ENCODE data around the gene SLC6A1.
A peak's percentile ranks its signal among the peaks of the same experiment; 100 is the strongest.

Gene SLC6A1

DNA sequence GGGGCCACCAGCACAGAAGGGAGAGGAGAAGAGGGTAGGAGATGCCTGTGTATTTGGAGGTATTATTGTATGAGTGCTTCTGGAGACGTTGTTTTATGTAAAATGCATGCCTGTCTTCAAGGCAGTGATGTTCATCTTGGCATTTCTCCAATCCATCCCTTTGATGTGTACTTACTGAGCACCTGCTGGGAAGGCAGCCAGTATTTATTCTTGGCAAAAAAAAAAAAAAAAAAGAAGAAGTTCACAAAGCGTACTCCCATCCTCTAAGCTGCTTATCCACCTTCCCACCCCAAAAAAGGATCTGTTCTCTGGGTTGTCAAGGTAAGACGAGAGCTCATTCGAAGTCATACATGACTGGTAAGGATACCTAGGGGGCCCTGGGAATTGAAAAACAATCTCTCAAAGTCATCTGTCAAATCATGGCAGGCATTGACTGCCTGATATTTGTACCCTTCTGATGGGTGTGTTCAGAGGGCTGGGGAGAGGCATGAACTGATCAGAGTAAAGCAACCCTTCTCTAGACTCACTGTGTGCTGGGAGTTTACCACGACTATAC lies 30.0 kb upstream of the SLC6A1 start:
- TF ChIP-seq ESRRG (CRISPR knock-in tag; IDR thresholded peaks at IDR 0.05), result no peak
- TF ChIP-seq, protein P1, sequence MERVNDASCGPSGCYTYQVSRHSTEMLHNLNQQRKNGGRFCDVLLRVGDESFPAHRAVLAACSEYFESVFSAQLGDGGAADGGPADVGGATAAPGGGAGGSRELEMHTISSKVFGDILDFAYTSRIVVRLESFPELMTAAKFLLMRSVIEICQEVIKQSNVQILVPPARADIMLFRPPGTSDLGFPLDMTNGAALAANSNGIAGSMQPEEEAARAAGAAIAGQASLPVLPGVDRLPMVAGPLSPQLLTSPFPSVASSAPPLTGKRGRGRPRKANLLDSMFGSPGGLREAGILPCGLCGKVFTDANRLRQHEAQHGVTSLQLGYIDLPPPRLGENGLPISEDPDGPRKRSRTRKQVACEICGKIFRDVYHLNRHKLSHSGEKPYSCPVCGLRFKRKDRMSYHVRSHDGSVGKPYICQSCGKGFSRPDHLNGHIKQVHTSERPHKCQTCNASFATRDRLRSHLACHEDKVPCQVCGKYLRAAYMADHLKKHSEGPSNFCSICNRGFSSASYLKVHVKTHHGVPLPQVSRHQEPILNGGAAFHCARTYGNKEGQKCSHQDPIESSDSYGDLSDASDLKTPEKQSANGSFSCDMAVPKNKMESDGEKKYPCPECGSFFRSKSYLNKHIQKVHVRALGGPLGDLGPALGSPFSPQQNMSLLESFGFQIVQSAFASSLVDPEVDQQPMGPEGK (CRISPR knock-in tag; IDR thresholded peaks at IDR 0.05; ENCODE audit: borderline replicate concordance), result no peak
- no peak for TF ChIP-seq CSDC2 (CRISPR knock-in tag; IDR thresholded peaks at IDR 0.05)
- no peak for TF ChIP-seq ZC3H10 (CRISPR knock-in tag; IDR thresholded peaks at IDR 0.05)
- TF ChIP-seq, protein P2, sequence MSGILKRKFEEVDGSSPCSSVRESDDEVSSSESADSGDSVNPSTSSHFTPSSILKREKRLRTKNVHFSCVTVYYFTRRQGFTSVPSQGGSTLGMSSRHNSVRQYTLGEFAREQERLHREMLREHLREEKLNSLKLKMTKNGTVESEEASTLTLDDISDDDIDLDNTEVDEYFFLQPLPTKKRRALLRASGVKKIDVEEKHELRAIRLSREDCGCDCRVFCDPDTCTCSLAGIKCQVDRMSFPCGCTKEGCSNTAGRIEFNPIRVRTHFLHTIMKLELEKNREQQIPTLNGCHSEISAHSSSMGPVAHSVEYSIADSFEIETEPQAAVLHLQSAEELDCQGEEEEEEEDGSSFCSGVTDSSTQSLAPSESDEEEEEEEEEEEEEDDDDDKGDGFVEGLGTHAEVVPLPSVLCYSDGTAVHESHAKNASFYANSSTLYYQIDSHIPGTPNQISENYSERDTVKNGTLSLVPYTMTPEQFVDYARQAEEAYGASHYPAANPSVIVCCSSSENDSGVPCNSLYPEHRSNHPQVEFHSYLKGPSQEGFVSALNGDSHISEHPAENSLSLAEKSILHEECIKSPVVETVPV (CRISPR knock-in tag; IDR thresholded peaks at IDR 0.05), result no peak
- no peak for TF ChIP-seq ARNTL (CRISPR knock-in tag; IDR thresholded peaks at IDR 0.05; ENCODE audit: borderline replicate concordance, low read depth)
- no peak for TF ChIP-seq ZNF8 (CRISPR knock-in tag; IDR thresholded peaks at IDR 0.05)
- no peak for TF ChIP-seq TOX (CRISPR knock-in tag; IDR thresholded peaks at IDR 0.05; ENCODE audit: borderline replicate concordance)
- no peak for TF ChIP-seq PPARA (CRISPR knock-in tag; IDR thresholded peaks at IDR 0.05; ENCODE audit: borderline replicate concordance)
- TF ChIP-seq ZFP30 (CRISPR knock-in tag; IDR thresholded peaks at IDR 0.05), result no peak
- no peak for TF ChIP-seq ZNF565 (CRISPR knock-in tag; conservative IDR thresholded peaks at IDR 0.05; ENCODE audit: low read depth)
- TF ChIP-seq, protein P3, sequence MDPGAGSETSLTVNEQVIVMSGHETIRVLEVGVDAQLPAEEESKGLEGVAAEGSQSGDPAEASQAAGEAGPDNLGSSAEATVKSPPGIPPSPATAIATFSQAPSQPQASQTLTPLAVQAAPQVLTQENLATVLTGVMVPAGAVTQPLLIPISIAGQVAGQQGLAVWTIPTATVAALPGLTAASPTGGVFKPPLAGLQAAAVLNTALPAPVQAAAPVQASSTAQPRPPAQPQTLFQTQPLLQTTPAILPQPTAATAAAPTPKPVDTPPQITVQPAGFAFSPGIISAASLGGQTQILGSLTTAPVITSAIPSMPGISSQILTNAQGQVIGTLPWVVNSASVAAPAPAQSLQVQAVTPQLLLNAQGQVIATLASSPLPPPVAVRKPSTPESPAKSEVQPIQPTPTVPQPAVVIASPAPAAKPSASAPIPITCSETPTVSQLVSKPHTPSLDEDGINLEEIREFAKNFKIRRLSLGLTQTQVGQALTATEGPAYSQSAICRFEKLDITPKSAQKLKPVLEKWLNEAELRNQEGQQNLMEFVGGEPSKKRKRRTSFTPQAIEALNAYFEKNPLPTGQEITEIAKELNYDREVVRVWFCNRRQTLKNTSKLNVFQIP (CRISPR knock-in tag; IDR thresholded peaks at IDR 0.05; ENCODE audit: borderline replicate concordance, low read depth), result no peak
- TF ChIP-seq, protein P4, sequence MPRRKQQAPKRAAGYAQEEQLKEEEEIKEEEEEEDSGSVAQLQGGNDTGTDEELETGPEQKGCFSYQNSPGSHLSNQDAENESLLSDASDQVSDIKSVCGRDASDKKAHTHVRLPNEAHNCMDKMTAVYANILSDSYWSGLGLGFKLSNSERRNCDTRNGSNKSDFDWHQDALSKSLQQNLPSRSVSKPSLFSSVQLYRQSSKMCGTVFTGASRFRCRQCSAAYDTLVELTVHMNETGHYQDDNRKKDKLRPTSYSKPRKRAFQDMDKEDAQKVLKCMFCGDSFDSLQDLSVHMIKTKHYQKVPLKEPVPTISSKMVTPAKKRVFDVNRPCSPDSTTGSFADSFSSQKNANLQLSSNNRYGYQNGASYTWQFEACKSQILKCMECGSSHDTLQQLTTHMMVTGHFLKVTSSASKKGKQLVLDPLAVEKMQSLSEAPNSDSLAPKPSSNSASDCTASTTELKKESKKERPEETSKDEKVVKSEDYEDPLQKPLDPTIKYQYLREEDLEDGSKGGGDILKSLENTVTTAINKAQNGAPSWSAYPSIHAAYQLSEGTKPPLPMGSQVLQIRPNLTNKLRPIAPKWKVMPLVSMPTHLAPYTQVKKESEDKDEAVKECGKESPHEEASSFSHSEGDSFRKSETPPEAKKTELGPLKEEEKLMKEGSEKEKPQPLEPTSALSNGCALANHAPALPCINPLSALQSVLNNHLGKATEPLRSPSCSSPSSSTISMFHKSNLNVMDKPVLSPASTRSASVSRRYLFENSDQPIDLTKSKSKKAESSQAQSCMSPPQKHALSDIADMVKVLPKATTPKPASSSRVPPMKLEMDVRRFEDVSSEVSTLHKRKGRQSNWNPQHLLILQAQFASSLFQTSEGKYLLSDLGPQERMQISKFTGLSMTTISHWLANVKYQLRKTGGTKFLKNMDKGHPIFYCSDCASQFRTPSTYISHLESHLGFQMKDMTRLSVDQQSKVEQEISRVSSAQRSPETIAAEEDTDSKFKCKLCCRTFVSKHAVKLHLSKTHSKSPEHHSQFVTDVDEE (CRISPR knock-in tag; IDR thresholded peaks at IDR 0.05), result no peak
- no peak for TF ChIP-seq OSR1 (CRISPR knock-in tag; IDR thresholded peaks at IDR 0.05)
- TF ChIP-seq GLIS3 (CRISPR knock-in tag; IDR thresholded peaks at IDR 0.05), result no peak
- no peak for ATAC-seq

DNA sequence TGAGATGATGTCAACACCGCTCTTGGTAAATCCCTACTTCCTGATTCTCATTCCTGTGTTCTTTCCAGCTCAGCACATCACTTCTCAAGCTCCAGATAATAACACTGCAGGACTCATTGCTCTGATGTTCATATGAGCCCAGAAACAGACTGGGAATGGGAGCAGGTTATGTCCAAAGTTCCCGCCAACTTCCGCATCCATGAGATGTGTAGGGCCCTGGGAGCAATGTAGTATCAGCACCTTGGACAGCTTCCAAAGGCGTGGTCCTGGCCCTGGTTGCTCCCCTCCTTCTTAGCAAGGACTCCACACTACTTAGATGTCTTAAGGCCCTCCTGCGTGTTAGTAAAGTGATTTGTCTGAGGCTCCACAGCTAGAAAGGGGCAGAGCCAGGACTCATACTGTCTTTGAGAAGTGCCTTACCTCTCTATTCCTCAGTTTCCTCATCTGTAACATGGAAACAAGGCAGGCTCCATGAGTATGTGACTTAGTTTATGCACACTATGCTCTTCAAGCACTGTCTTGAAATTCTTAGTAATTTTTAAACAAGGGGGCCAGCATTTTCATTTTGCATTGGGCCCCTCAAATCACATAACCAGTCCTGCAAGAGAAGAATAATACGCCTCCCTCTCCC lies 27.9 kb upstream of the SLC6A1 start:
- ATAC-seq, result peak; percentile 50
- TF ChIP-seq ZC3H10 (CRISPR knock-in tag; IDR thresholded peaks at IDR 0.05) (no peak), ZNF565 (CRISPR knock-in tag; conservative IDR thresholded peaks at IDR 0.05; ENCODE audit: low read depth) (no peak), ZFP3 (CRISPR knock-in tag; IDR thresholded peaks at IDR 0.05) (no peak), CSDC2 (CRISPR knock-in tag; IDR thresholded peaks at IDR 0.05) (no peak), ZNF70 (CRISPR knock-in tag; IDR thresholded peaks at IDR 0.05) (no peak), SNAI2 (CRISPR knock-in tag; IDR thresholded peaks at IDR 0.05) (no peak), PPARA (CRISPR knock-in tag; IDR thresholded peaks at IDR 0.05; ENCODE audit: borderline replicate concordance) (no peak), ISL1 (CRISPR knock-in tag; IDR thresholded peaks at IDR 0.05) (no peak), GLIS3 (CRISPR knock-in tag; IDR thresholded peaks at IDR 0.05) (no peak), BACH2 (CRISPR knock-in tag; IDR thresholded peaks at IDR 0.05; ENCODE audit: borderline replicate concordance) (no peak), ZNF8 (CRISPR knock-in tag; IDR thresholded peaks at IDR 0.05) (no peak)
- TF ChIP-seq, protein P5, sequence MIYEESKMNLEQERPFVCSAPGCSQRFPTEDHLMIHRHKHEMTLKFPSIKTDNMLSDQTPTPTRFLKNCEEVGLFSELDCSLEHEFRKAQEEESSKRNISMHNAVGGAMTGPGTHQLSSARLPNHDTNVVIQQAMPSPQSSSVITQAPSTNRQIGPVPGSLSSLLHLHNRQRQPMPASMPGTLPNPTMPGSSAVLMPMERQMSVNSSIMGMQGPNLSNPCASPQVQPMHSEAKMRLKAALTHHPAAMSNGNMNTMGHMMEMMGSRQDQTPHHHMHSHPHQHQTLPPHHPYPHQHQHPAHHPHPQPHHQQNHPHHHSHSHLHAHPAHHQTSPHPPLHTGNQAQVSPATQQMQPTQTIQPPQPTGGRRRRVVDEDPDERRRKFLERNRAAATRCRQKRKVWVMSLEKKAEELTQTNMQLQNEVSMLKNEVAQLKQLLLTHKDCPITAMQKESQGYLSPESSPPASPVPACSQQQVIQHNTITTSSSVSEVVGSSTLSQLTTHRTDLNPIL (CRISPR knock-in tag; IDR thresholded peaks at IDR 0.05; ENCODE audit: low read depth), result no peak
